ENCODE data around the gene TTC16.

The TTC16 gene

DNA sequence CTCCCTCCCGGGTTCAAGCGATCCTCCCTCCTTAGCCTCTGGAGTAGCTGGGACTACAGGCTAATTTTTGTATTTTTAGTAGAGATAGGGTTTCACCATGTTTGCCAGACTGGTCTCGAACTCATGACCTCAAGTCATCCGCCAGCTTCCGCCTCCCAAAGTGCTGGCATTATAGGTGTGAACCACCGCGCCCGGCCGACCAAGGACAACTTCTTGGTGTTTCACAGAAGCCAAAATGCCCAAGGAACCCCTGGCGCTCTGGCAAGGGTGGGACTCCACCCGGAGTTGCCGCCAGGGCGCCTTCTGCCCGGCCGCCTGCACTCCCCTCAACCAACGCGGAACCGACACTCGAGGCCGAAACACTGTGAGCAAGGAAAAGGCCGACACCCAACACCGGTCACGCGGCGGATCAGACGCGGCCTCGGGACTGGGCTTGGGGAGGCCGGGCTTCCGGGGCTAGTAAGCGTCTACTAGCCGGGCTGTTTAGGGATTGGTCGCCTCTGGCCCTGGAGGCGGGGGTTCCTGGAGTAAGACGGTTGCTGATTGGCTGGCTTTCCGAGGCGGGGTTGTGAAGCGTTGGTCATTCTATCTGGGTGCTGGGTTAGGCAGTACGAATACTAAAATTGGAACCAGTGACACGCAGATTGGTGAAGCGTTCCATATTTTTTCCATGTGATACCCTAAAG lies 16.8 kb upstream of the TTC16 start:
- DNase-seq = peak; percentile 71

DNA sequence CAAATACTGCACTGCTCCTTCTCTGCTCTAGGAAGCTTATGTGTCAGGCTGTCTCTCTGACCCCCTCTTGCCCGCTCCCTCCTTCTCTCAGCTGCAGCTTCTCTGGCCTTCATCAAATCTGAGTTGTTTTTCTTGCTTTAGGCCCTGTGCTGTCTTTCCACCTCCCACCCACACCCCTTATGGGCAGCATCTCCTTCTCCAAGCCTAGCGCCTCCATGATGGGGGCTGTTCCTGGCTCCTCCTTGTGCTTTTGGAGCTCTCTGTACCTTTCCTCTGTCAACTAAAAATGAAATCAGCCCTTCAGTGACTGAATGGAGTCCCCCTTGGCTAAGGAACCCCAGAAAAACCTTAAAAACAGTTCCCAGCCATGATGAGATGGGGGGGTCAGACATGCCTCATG lies 15.7 kb upstream of the TTC16 start:
- no peak for DNase-seq

DNA sequence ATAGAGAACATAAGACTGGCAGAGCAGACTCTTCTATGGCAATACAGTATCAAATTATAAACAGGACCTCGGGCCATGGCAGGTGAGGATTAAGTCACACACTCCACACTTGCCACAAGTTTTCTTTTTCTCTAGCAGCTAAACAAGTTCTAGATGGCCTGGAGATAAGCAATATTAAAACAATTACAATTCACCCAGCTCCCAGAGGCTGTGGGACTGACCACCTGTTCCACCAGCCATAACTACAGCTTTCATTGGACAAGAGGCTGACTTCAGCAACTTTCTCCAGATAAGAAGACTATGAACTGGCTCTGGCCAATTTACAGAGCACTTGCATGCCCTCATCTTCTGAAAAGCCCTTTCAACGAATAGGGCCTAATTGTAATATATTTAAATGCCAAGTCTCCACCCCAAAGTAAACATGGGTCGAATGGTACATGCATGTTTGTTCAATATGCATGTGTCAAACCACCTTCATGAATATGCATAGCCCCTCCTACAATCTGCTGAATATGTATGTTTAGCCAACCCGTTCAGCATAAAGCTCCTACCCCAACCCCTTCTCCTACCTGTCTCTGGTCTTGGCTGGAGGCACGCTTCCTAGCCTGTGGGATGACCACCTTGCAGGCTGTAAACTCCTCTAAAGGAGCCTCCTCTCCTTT lies 15.2 kb upstream of the TTC16 start:
- DNase-seq = no peak

DNA sequence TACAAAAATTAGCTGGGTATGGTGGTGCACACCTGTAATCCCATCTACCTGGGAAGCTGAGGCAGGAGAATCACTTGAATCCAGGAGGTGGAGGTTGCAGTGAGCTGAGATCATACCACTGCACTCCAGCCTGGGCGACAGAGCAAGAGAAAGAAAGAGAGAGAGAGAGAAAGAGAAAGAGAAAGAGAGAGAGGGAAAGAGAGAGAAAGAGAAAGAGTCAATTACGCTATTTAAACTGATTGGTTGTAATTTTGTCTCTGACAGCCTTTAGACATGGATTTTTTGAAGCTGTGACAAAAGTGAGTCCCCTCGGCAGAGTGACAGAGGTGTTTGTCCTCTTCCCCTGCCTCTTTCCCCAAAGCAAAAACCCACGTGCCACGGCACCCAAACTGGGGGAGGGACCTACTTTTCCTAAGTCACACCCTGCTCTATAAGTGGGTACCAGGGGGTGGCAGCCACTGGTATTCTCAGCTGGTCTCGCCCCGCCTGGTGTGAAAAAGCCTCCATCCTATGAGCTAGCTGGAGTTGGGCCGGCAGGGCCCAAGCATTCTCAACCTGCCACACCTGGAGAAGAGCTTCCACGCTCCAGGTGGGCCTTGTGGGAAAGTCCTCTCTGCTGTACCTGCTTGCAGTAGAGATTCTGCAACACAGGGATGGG lies 12.5 kb upstream of the TTC16 start:
- no peak for DNase-seq

DNA sequence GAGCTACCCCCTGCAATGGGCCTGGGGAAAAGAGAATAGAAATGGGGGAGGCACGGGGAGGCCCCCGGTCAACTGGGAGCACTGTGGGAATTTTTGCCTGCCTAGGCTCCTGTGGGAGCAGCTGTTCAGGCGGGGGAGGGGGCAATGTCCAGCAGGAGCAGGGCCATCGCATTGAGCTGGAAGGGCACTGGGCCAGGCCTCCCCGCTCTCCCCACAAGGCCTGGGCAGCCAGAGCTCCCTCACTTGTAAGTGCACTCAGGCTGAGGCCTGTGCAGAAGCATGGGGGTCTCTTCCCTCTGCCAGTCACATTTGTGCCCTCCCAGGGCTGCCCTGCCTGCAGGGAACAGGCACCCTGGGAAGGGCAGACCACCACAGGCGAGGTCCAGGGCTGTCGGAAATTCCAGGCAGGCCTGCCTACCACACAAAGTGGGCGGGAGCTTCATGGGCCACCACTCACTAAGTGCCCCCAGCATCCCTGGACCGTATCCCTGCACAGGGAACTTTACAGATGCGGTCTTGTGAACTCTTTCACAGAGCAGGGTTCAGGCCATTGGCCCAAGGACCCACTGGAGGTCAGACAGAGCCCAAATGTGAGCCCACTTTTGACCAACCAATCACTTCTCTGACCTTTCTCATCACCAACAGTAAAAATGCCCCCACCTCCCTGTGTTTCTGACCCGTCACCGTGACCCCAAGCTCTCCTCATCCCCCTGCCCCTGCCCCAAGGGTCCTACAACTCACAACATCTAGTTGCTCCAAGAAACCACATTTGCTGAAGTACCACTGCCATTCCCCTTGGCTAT lies 10.1 kb upstream of the TTC16 start:
- no peak for DNase-seq

DNA sequence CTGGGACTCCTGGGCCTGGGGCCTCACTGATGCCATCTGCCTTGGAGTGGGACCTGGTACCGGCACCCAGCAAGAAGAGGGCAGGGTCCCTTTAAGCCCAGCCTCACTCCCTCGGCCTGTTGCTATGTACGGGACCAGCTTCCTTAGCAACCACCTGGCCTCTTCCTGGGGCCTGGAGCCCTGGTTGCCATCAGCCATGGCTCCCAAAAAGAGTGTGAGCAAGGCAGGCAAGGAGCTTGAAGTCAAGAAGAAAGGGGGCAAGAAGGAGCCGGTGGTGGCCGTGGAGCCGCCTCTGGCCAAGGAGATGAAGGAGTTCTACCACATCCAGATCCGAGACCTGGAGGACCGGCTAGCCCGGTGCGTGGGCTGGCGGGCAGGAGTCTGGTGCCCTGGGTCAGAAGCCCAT lies 9.0 kb upstream of the TTC16 start, which contains the start of gene CFAP157:
TSS of gene CFAP157 (plus strand) at position 153 of the 406 bp plus-strand sequence. CDS start at position 197, 44 bp downstream.
- no peak for DNase-seq

DNA sequence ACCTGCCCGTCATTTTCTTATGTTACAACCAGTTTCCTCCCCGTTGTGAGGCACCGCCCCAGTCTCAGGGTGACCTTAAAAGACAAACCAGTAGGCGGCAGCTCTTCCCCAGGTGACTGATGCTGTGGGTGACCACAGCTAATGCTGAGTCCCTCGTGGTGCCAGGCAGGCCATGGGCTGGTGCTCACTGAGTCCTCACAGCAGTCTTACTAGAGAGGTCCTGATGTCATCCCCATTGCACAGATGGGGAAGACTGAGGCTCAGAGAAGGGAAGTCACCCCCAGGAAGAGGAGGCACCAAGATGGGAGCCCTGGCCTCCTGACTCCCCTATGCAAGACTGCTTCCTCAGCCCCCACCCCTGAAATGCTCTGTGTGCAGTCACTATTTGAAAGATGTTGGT lies 8.1 kb upstream of the TTC16 start:
- no peak for DNase-seq

DNA sequence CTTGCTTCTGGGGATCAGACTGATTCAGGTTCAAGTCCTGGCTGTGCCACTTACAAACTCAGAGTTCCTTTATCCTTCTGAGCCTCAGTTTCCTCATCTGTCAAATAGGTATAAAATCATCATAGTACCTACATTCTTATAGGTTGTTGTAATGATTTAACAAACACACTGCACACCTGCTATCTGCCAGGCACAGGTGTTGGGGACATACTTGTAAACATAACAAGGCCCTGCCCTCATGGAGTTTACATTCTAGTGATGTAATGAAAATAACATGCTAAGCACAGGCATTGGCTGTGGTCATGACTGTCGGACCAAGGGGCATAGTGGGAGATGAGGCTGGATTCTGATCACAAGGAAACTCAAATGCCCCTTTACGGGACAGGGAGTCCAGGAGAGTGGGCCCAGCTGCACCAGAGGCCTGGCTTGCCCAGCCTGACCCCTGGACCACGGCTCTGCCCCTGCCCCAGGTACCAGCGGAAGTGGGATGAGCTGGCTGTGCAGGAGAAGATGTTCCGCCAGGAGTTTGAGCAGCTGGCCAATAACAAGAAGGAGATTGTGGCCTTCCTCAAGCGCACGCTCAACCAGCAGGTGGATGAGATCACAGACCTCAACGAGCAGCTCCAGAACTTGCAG lies 6.8 kb upstream of the TTC16 start:
- no peak for DNase-seq

DNA sequence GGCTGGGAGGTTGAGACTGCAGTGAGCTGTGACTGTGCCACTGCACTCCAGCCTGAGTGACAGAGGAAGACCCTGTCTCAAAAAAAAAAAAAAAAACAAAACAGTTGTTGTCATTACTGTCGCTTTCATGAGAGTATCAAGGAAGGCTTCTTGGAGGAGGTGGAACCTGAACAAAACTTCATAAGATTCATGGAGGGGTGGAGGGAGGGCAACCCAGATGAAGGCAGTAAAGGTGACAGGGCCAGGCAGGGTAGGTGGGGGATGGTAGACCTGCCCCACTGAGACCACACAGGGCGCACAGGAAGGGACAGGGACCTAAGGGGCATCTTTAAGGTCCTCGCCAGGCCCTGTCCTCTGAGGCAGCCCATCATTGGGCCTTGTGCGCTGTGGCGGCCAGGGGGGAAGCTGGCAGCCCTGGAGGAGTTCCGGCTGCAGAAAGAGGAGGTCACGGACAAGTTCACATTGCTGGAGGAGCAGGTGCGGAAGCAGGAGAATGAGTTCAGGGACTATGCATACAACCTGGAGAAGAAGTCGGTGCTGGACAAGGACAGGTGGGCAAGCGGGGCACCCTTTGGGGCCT lies 5.6 kb upstream of the TTC16 start:
- DNase-seq = no peak

DNA sequence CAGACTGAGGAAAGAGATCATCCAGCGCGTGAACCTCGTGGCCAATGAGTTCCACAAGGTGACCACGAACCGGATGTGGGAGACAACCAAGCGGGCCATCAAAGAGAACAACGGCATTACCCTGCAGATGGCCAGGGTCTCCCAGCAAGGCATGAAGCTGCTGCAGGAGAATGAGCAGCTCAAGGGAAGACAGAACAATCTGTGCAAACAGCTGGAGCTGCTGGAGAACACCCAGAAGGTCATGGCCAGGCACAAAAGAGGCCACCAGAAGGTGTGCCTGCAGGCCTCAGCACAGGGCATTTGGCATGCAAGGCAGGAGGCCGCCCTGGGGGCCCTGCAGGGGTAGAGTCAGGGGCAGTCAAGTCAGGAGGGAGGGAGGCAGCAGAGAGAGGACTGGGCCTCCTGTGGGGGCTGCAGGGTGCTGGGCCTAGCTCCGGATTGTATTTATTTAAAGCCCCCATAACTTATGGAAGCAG lies 4.6 kb upstream of the TTC16 start:
- no peak for DNase-seq

DNA sequence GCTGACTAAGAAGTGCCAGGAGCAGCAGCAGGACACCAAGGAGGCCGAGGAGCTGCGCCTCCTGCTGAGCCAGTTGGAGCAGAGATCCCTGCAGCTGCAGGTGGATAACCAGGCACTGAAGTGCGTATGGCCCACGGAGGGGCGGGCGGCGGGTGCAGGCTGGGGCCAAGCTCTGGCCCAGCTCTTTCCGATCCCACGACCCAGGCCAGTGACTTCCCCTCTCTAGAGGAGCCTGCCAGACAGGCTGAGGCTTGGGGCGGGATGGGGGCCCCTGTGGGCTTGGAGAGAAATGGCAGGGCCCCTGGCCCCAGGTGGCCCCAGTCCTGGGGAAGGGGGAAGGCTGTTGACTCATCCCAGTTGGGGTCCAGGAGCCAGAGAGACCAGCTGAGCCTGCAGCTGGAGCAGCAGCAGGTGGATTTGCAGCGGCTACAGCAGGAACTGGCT lies 4.0 kb upstream of the TTC16 start:
- DNase-seq = peak; percentile 58

DNA sequence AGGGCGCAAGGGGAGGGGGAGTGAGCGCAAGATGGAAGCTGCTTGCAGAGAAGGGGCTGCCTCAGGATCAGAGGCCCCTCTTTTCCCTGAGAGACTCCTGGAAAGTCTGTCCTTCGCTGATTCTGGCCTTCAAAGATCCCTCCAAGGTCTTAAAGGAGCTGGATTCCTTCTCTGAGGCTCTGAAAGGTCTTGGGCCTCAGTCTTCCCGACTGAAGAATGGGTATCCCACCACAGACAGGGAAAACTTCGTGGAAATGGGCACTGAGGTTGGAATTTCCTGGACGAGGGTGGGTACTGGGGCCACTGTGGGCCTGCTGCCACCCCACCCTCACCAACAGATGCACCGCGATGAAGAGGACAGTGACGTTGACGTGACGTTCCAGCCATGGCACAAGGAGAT lies 3.5 kb upstream of the TTC16 start:
- no peak for DNase-seq

DNA sequence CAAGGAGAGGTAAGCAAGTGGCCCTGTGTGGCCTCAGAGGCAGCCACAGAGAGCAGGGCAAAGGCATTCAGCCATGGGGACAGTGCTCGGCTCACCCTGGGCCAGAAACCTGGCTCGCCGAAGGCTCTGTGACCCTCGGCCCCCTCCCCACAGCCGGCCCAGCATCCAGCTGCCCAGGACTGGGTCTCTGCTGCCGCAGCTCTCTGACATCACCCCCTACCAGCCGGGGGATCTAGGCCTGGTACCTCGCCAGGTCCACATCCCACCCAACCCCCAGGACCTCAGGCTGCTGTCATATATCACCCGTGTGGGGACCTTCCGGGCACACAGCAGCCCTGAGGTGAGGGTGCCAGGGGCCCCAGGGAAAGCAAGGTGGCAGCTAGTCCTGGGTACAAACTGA lies 3.0 kb upstream of the TTC16 start:
- no peak for DNase-seq

DNA sequence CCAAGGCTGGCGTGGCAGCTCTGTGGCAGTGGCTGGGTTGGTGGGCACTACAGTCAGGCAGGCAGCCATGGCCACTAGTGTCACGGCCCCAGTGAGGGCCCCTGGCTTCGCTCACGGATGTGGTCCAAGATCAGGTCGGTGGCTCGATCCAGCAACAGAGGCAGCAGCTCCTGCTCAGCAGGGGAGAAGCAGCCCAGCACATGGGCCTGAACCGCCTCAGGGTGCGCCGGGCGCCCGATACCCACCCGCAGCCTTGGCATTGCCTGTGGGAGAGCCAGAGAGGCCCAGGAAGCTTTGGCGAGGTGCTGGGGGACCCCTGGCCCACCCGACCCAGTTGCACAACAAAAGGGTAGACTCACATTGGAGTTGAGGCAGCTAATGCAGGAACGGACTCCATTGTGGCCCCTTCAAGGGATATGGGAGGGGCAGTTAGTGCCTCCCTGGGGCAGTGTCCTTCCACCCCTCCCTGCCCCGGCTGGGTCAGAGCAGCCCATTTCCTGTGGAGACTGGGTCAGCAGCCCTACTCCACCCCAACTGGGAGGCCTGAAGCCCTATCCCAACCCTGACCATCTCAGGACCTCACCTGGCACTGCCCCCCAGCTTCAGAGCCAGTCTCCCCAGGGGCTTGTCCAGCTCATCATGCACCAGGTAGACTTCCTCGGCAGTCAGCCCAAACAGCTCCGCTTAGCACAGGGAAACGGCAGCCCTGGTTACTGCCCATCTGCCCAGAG lies 1.7 kb upstream of the TTC16 start:
- no peak for DNase-seq

DNA sequence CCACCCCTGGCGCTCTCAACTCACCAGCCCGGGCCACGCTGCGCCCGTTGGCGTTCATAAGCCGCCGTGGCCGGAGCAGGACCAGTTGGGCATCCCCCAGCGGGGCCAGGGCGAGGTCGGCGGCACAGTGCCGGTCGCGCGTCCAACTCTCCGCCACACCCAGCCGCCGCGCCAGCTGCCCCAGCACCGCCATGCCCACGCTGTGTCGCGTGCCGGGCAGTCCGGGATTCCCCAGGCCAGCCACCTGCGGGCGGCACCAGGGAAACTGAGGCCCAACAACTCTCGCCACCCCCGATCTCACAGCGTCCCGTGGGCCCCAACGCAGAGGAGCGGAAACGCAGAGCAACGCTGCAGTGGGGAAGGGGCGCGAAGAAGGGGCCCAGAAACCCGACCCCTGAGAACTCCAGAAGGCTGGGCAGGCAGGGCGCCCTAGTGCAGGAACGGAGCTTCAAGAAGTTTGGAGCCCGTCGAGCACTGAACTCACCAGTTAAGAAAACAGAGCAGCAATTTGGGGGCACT lies 869 bp upstream of the TTC16 start:
- no peak for DNase-seq

DNA sequence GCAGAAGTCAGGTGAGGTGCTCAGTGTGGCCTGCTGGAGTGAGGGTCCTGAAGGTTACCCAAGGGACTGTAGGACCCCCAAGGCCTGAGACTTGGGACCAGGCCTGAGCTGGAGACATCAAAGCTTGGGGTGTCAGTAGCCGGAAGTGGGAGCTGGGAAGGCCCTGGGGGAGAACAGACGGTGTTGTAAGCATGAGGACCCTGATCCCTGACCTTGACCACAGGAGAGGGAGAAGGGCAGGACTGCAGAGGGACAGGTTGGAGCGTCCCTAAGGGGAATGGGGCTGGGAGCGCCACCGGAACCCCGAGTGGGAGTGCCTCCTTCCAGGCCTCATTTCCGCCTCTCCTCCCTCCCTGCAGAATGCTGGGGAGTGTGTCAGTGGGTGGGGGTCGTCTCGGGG lies 533 bp downstream of the TTC16 start:
- DNase-seq = no peak

DNA sequence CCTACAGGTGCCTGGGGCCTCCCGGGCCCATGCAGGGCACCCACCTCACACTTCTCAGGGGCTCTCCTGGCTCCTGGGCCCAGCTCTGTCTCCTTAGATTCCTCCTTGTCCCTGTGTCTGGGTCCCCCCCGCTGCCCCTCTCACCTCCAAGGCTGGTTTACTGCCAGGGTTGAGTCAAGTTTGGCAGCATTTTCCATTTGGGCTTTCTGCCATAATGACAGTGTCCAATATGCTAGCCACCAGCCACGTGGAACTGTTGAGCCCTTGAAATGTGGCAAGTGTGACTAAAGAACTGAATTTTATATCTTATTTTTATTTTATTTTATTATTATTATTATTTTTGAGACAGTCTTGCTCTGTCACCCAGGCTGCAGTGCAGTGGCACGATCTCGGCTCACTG lies 1.9 kb downstream of the TTC16 start:
- DNase-seq = no peak

DNA sequence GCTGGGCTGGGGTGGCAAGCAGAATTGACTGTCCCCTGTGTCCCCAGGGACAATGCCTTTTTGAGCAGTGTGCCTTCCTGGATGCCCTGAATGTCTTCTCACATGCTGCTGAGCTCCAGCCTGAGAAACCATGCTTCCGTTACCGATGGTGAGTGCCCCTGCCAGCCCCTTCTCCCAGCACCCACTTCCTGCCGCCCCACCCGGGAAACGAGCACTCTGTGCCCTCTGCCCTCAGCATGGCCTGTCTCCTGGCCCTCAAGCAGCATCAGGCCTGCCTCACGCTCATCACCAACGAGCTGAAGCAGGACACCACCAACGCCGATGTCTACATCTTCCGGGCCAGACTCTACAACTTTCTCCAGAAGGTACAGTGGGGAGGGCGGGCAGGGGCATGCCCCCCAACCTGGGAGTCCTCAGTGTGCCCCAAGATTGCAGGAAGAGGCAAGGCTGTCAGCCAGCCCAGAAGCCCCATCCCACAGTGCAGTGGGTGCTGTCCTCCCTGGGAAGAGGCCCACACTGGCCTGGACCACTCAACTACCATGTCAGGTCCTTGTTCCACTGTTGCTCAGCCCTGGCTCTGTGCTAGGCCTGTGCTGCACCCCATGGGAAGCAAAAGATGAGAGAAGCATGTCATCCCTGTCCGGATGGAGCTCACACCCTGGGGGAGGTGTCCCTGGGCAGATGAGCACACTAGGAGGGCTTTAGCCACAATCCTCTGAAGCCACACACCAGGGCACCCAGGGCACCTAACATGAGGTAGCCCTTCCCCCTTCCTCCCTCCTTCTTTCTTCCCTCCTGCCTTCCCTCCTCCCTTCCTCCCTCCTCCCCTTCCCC lies 4.4 kb downstream of the TTC16 start:
- no peak for DNase-seq

DNA sequence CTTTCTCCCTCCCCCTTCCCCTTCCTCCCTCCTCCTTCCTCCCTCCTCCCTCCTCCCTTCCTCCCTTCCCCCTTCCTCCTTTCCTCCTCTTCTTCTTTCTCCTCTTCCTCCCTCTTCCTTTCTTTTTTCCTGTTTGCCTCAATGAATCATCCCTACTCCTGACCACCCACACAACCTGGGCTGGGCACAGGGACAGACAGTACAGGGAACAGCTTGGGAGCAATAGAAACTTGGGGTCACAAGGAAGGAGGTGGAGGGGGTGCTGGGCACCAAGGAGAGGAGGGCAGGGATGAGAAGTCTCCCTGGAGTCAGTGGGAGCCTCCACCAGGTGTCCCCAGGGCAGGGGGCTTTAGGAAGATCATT lies 5.0 kb downstream of the TTC16 start:
- DNase-seq = no peak

DNA sequence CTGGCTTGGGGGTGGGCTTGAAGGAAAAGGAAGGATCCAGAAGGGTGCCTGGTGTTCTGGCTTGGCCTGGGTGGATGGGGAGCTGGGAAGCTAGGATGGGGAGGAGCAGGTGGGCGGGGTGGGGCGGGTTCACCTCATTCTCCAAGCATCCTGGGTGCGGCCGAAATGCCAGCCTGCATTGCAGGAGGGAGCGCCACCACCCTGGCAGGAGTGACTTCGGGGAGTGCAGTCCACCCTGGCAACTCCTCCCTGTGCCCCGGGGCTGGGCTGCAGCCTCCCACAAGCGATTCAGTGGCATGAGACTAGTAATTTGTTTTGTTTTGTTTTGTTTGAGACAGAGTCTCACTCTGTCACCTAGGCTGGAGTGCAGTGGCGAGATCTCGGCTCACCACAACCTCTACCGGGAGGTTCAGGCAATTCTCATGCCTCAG lies 5.5 kb downstream of the TTC16 start:
- peak; percentile 56 for DNase-seq

Measured in NCI-H2171 (cell line).